Measurements from ENCODE around the gene FRMPD2. TPM values are rescaled to one million over a fixed set of nuclear protein-coding genes. Genes with fewer than 3 reads are reported as not detected.
"Not testable (repeated sequence)": the region's sequence is repeated elsewhere in the genome, so short reads cannot be mapped to it uniquely, and the experiment has no call there.

FRMPD2 gene
- total and polyA plus RNA-seq, 2 donors (not counting 3 experiments of a cell fraction or from before 2014, with no cell fraction given) = 0.42 TPM; not detected in 1

GRCh38 chr10:48140949-48141348, 133.5 kb downstream of the FRMPD2 start:
- H3K27me3 ChIP-seq (ENCODE audit: control insufficient read depth in 2 of 2, insufficient read depth in 2 of 2, low read length in 2 of 2); H3K79me2 ChIP-seq (ENCODE audit: control insufficient read depth, insufficient read depth, low read length); H3K36me3 ChIP-seq (ENCODE audit: control insufficient read depth in 2 of 2, extremely low read depth in 1 of 2, insufficient read depth in 2 of 2, low read length in 2 of 2); H3K27ac ChIP-seq (ENCODE audit: insufficient read depth, low read depth, low read length); H3K9me1 ChIP-seq (replicated peaks; ENCODE audit: control insufficient read depth, extremely low read depth, insufficient read depth, low read length); H3K4me2 ChIP-seq (ENCODE audit: insufficient read depth, low read length); DNase-seq (ENCODE audit: low read depth, low spot score); H3K9me3 ChIP-seq (replicated peaks; ENCODE audit: control insufficient read depth, insufficient read depth, low read length); FAIRE-seq; BruUV-seq (replicated peaks); POLR2A ChIA-PET; H3K4me1 ChIP-seq (ENCODE audit: control insufficient read depth, extremely low read depth, insufficient read depth, low read length); H4K20me1 ChIP-seq (replicated peaks; ENCODE audit: control insufficient read depth, extremely low read depth, insufficient read depth, low read length); dilution Hi-C loops (cut with MboI; ENCODE audit: extremely low pct_ligation_motif_present, low sequenced_read_pairs); H3K9ac ChIP-seq (replicated peaks; ENCODE audit: extremely low read depth, insufficient read depth, low read length); CTCF ChIA-PET; H2AFZ ChIP-seq (ENCODE audit: low read depth, low read length); H3K4me3 ChIP-seq (replicated peaks in 1 of 3; ENCODE audit: insufficient read depth in 1 of 3, low read depth in 1 of 3, low read length in 3 of 3); intact Hi-C loops (cut with micrococcal nuclease): not testable (repeated sequence)

DNA sequence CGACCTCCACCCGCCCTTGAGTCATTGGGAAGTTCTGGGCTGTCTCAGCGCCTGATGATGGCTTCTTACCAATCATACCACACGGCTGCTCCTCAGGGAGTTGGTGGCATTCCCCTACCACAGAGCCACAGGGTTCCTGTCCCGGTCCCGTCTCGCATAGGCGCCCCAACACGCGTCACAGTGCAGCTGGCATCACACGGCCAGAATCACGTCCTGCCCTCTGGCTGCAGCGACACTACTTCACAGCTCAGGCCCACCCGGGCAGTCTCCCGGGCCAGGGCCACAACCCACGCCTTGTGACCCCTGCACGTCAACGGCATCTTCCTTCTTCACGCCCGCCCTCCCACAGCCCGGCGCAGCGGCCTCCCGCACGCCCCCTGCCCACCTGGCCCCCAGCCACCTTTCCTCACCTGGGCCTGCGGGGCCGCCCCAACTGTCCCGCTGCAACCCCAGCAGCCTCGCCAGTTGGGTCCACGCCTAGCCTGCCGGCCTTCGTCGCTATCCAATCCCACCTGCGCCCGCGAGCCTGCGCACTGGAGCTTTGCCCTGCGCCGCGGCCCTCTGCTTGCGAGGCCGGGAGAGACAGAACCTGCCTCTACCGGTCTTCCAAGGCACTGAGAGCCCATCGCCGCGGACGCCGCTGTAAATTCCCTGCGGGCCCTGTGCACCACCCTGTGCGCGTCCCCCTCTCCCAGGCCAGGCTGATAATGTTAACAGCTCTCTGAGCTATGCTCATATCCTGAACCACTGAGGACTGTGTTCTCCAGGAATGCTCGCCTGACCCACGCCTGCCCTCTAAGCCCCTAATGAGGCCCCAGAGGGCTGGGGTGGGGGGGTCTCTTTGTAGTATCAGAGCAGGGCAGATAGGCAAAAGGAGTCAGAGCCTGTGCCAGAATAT, 134.3 kb downstream of the FRMPD2 start:
- POLR2A ChIA-PET; FAIRE-seq; H2AFZ ChIP-seq (ENCODE audit: low read depth, low read length); H3K4me2 ChIP-seq (ENCODE audit: insufficient read depth, low read length); BruUV-seq (replicated peaks); H3K9me3 ChIP-seq (replicated peaks; ENCODE audit: control insufficient read depth, insufficient read depth, low read length); H3K9ac ChIP-seq (replicated peaks; ENCODE audit: extremely low read depth, insufficient read depth, low read length); dilution Hi-C loops (cut with MboI; ENCODE audit: extremely low pct_ligation_motif_present, low sequenced_read_pairs); DNase-seq (ENCODE audit: low read depth, low spot score); H3K4me1 ChIP-seq (ENCODE audit: control insufficient read depth, extremely low read depth, insufficient read depth, low read length); H3K9me1 ChIP-seq (replicated peaks; ENCODE audit: control insufficient read depth, extremely low read depth, insufficient read depth, low read length); intact Hi-C loops (cut with micrococcal nuclease); H3K27ac ChIP-seq (ENCODE audit: insufficient read depth, low read depth, low read length); H3K36me3 ChIP-seq (ENCODE audit: control insufficient read depth in 2 of 2, extremely low read depth in 1 of 2, insufficient read depth in 2 of 2, low read length in 2 of 2); CTCF ChIA-PET; H3K79me2 ChIP-seq (ENCODE audit: control insufficient read depth, insufficient read depth, low read length); H3K27me3 ChIP-seq (ENCODE audit: control insufficient read depth in 2 of 2, insufficient read depth in 2 of 2, low read length in 2 of 2); H3K4me3 ChIP-seq (replicated peaks in 1 of 3; ENCODE audit: insufficient read depth in 1 of 3, low read depth in 1 of 3, low read length in 3 of 3); H4K20me1 ChIP-seq (replicated peaks; ENCODE audit: control insufficient read depth, extremely low read depth, insufficient read depth, low read length): not testable (repeated sequence)

GRCh38 chr10:48128954-48129353, 145.5 kb downstream of the FRMPD2 start:
- H2AFZ ChIP-seq (ENCODE audit: low read depth, low read length); H3K36me3 ChIP-seq (ENCODE audit: control insufficient read depth in 2 of 2, extremely low read depth in 1 of 2, insufficient read depth in 2 of 2, low read length in 2 of 2); H3K4me2 ChIP-seq (ENCODE audit: insufficient read depth, low read length); intact Hi-C loops (cut with micrococcal nuclease); H3K27ac ChIP-seq (ENCODE audit: insufficient read depth, low read depth, low read length); DNase-seq (ENCODE audit: low read depth, low spot score); H4K20me1 ChIP-seq (replicated peaks; ENCODE audit: control insufficient read depth, extremely low read depth, insufficient read depth, low read length); BruUV-seq (replicated peaks); H3K79me2 ChIP-seq (ENCODE audit: control insufficient read depth, insufficient read depth, low read length); dilution Hi-C loops (cut with MboI; ENCODE audit: extremely low pct_ligation_motif_present, low sequenced_read_pairs); H3K27me3 ChIP-seq (ENCODE audit: control insufficient read depth in 2 of 2, insufficient read depth in 2 of 2, low read length in 2 of 2); H3K4me3 ChIP-seq (replicated peaks in 1 of 3; ENCODE audit: insufficient read depth in 1 of 3, low read depth in 1 of 3, low read length in 3 of 3); H3K4me1 ChIP-seq (ENCODE audit: control insufficient read depth, extremely low read depth, insufficient read depth, low read length); POLR2A ChIA-PET; H3K9ac ChIP-seq (replicated peaks; ENCODE audit: extremely low read depth, insufficient read depth, low read length); CTCF ChIA-PET; H3K9me3 ChIP-seq (replicated peaks; ENCODE audit: control insufficient read depth, insufficient read depth, low read length); FAIRE-seq; H3K9me1 ChIP-seq (replicated peaks; ENCODE audit: control insufficient read depth, extremely low read depth, insufficient read depth, low read length): not testable (repeated sequence)

- H4K20me1 ChIP-seq (replicated peaks; ENCODE audit: control insufficient read depth, extremely low read depth, insufficient read depth, low read length); H2AFZ ChIP-seq (ENCODE audit: low read depth, low read length); H3K9ac ChIP-seq (replicated peaks; ENCODE audit: extremely low read depth, insufficient read depth, low read length); BruUV-seq (replicated peaks); POLR2A ChIA-PET; H3K4me2 ChIP-seq (ENCODE audit: insufficient read depth, low read length); CTCF ChIA-PET; H3K4me3 ChIP-seq (replicated peaks in 1 of 3; ENCODE audit: insufficient read depth in 1 of 3, low read depth in 1 of 3, low read length in 3 of 3); H3K9me3 ChIP-seq (replicated peaks; ENCODE audit: control insufficient read depth, insufficient read depth, low read length); H3K27ac ChIP-seq (ENCODE audit: insufficient read depth, low read depth, low read length); H3K9me1 ChIP-seq (replicated peaks; ENCODE audit: control insufficient read depth, extremely low read depth, insufficient read depth, low read length); H3K4me1 ChIP-seq (ENCODE audit: control insufficient read depth, extremely low read depth, insufficient read depth, low read length); H3K27me3 ChIP-seq (ENCODE audit: control insufficient read depth in 2 of 2, insufficient read depth in 2 of 2, low read length in 2 of 2); intact Hi-C loops (cut with micrococcal nuclease); DNase-seq (ENCODE audit: low read depth, low spot score); FAIRE-seq; dilution Hi-C loops (cut with MboI; ENCODE audit: extremely low pct_ligation_motif_present, low sequenced_read_pairs); H3K36me3 ChIP-seq (ENCODE audit: control insufficient read depth in 2 of 2, extremely low read depth in 1 of 2, insufficient read depth in 2 of 2, low read length in 2 of 2); H3K79me2 ChIP-seq (ENCODE audit: control insufficient read depth, insufficient read depth, low read length): not testable (repeated sequence)
Observed at GRCh38 chr10:48126251-48126650, 148.2 kb downstream of the FRMPD2 start.

All from endothelial cell of umbilical vein (primary cell).